DOHH2 (cell line): ENCODE results near the gene TFAM.

ENCODE experiments used
- H3F3A ChIP-seq: fragments of 200-600 bp; sonication (generic), shearing (Covaris generic); 2 replicates; pipeline ENCODE4 v1.6.0; 2016; ENCODE audit warnings: antibody characterized with exemption, mild to moderate bottlenecking; ENCODE audit not compliant: control insufficient read depth, insufficient read depth
- H3K27ac ChIP-seq: fragments of 200-600 bp; sonication (generic); 2 replicates; pipeline ENCODE4 v1.5.1; 2014; ENCODE audit warnings: low read depth, mild to moderate bottlenecking, low read length, moderate library complexity
- H3K27me3 ChIP-seq: fragments of 200-600 bp; sonication (generic); 2 replicates; pipeline ENCODE4 v1.6.1; 2014; ENCODE audit warnings: mild to moderate bottlenecking, low read length, mixed read lengths; ENCODE audit not compliant: control insufficient read depth
- H3K36me3 ChIP-seq: fragments of 200-600 bp; sonication (generic); 2 replicates; pipeline ENCODE4 v1.6.1; 2014; ENCODE audit warnings: mild to moderate bottlenecking, low read length, moderate library complexity, mixed read lengths; ENCODE audit not compliant: control insufficient read depth
- H3K4me1 ChIP-seq: fragments of 200-600 bp; sonication (generic); 2 replicates; pipeline ENCODE4 v1.6.1; 2014; ENCODE audit warnings: mild to moderate bottlenecking, low read length, mixed read lengths; ENCODE audit not compliant: control insufficient read depth
- H3K4me2 ChIP-seq: fragments of 200-600 bp; sonication (generic); 2 replicates; pipeline ENCODE4 v1.6.0; 2014; ENCODE audit warnings: mild to moderate bottlenecking, low read length, moderate library complexity
- H3K4me3 ChIP-seq: fragments of 200-600 bp; sonication (generic); 2 replicates; pipeline ENCODE4 v1.5.1; 2014; ENCODE audit warnings: mild to moderate bottlenecking, low read length, mixed read lengths
- H3K79me2 ChIP-seq: fragments of 200-600 bp; sonication (generic); 2 replicates; pipeline ENCODE4 v1.6.1; 2014; ENCODE audit warnings: mild to moderate bottlenecking, low read length, mixed read lengths; ENCODE audit not compliant: control insufficient read depth
- H3K9me2 ChIP-seq: fragments of 200-600 bp; sonication (generic); replicated peaks from 2 replicates; pipeline ENCODE4 v1.6.1; 2014; ENCODE audit warnings: mild to moderate bottlenecking, low read length, mixed read lengths; ENCODE audit not compliant: control insufficient read depth
- H3K9me3 ChIP-seq: fragments of 200-600 bp; sonication (generic); 2 replicates; pipeline ENCODE4 v1.6.1; 2014; ENCODE audit warnings: antibody characterized with exemption, low read length, mixed read lengths; ENCODE audit not compliant: control insufficient read depth, insufficient read depth
- H4K20me1 ChIP-seq: fragments of 200-600 bp; sonication (generic); 2 replicates; pipeline ENCODE4 v1.6.0; 2014; ENCODE audit warnings: low read depth, mild to moderate bottlenecking, antibody characterized with exemption, low read length, moderate library complexity; ENCODE audit not compliant: control insufficient read depth, insufficient read depth
- CTCF ChIP-seq: fragments of 200-600 bp; sonication (generic); IDR thresholded peaks from one replicate; pipeline ENCODE4 v1.5.1; 2014; ENCODE audit warnings: antibody characterized with exemption, mild to moderate bottlenecking, low read depth, low read length; ENCODE audit not compliant: poor library complexity, severe bottlenecking
- EZH2phosphoT487 ChIP-seq: fragments of 200-600 bp; sonication (generic); IDR thresholded peaks from 2 replicates; pipeline ENCODE4 v1.6.1; 2017; ENCODE audit warnings: borderline replicate concordance, mild to moderate bottlenecking, antibody characterized with exemption, low read length, moderate library complexity, mixed read lengths

Gene TFAM

GRCh38 chr10:58448121-58448935, 63.1 kb downstream of the TFAM start:
- H3K9me3 ChIP-seq = no peaks in the 10 kb centered on the region
- H3K79me2 ChIP-seq = no peaks in the 10 kb centered on the region
- no peaks in the 10 kb centered on the region for H4K20me1 ChIP-seq
- TF ChIP-seq CTCF = no peak
- no peak for TF ChIP-seq EZH2phosphoT487
- H3K27ac ChIP-seq = no peak overlapping the region
- H3F3A ChIP-seq = no peaks in the 10 kb centered on the region
- no peak overlapping the region for H3K4me3 ChIP-seq
- H3K27me3 ChIP-seq = no peaks in the 10 kb centered on the region
- no peaks in the 10 kb centered on the region for H3K4me1 ChIP-seq
- no peaks in the 10 kb centered on the region for H3K9me2 ChIP-seq
- H3K4me2 ChIP-seq = no peak overlapping the region
- H3K36me3 ChIP-seq = no peaks in the 10 kb centered on the region
